ENCODE results near the gene PGBD5. TPM values are rescaled to one million over a fixed set of nuclear protein-coding genes. Genes with fewer than 3 reads are reported as not detected.

PGBD5 gene
- total RNA-seq, 2 experiments from 2014 or later, result not detected

GRCh38 chr1:230337266-230337665 is 88.9 kb downstream of the PGBD5 start:
- TF ChIP-seq CTCF (conservative IDR thresholded peaks at IDR 0.05; ENCODE audit: low read length) (no peak), EZH2phosphoT487 (IDR thresholded peaks at IDR 0.05; ENCODE audit: borderline replicate concordance, low read depth, low read length) (no peak)
- DNase-seq (ENCODE audit: low spot score), result no peak
- Histone ChIP-seq H4K20me1 (ENCODE audit: insufficient read depth, low read length) (no peaks in the 10 kb centered on the region), H3K4me3 (ENCODE audit: low read depth, low read length, poor library complexity, severe bottlenecking) (no peak overlapping the region), H2AFZ (ENCODE audit: low read length) (no peak overlapping the region), H3K9me3 (ENCODE audit: low read length) (no peaks in the 10 kb centered on the region), H3K36me3 (ENCODE audit: insufficient read depth, low read length) (no peaks in the 10 kb centered on the region), H3K9me2 (ENCODE audit: insufficient read depth, low read length) (no peaks in the 10 kb centered on the region), H3K79me2 (ENCODE audit: insufficient read depth, low read depth, low read length) (no peaks in the 10 kb centered on the region), H3K4me1 (ENCODE audit: insufficient read depth, low read length, poor library complexity, severe bottlenecking) (no peaks in the 10 kb centered on the region), H3K27ac (ENCODE audit: low read depth, low read length, poor library complexity, severe bottlenecking) (no peak overlapping the region), H3K4me2 (ENCODE audit: low read length) (no peak overlapping the region)
- no TSS peak for BruUV-seq (replicated peaks)
- ChIA-PET POLR2A (no interaction called here), CTCF (ENCODE audit: unreplicated experiment) (no interaction called here)
- intact Hi-C loops (cut with micrococcal nuclease; ENCODE audit: unreplicated experiment), result no loop called here

GRCh38 chr1:230335861-230336522 is 90.1 kb downstream of the PGBD5 start:
- Histone ChIP-seq H3K36me3 (ENCODE audit: insufficient read depth, low read length) (no peaks in the 10 kb centered on the region), H3K4me3 (ENCODE audit: low read depth, low read length, poor library complexity, severe bottlenecking) (no peak overlapping the region), H3K9me2 (ENCODE audit: insufficient read depth, low read length) (no peaks in the 10 kb centered on the region), H3K4me2 (ENCODE audit: low read length) (no peak overlapping the region), H2AFZ (ENCODE audit: low read length) (no peak overlapping the region), H4K20me1 (ENCODE audit: insufficient read depth, low read length) (no peaks in the 10 kb centered on the region), H3K4me1 (ENCODE audit: insufficient read depth, low read length, poor library complexity, severe bottlenecking) (no peaks in the 10 kb centered on the region), H3K27ac (ENCODE audit: low read depth, low read length, poor library complexity, severe bottlenecking) (no peak overlapping the region), H3K9me3 (ENCODE audit: low read length) (no peaks in the 10 kb centered on the region), H3K79me2 (ENCODE audit: insufficient read depth, low read depth, low read length) (no peaks in the 10 kb centered on the region)
- intact Hi-C loops (cut with micrococcal nuclease; ENCODE audit: unreplicated experiment), result no loop called here
- POLR2A ChIA-PET, result no interaction called here
- no peak for DNase-seq (ENCODE audit: low spot score)
- BruUV-seq (replicated peaks), result no TSS peak
- CTCF ChIA-PET (ENCODE audit: unreplicated experiment), result no interaction called here
- TF ChIP-seq CTCF (conservative IDR thresholded peaks at IDR 0.05; ENCODE audit: low read length) (no peak), EZH2phosphoT487 (IDR thresholded peaks at IDR 0.05; ENCODE audit: borderline replicate concordance, low read depth, low read length) (no peak)

- Histone ChIP-seq H3K36me3 (ENCODE audit: insufficient read depth, low read length) (no peaks in the 10 kb centered on the region), H3K4me1 (ENCODE audit: insufficient read depth, low read length, poor library complexity, severe bottlenecking) (no peaks in the 10 kb centered on the region), H3K9me2 (ENCODE audit: insufficient read depth, low read length) (no peaks in the 10 kb centered on the region), H4K20me1 (ENCODE audit: insufficient read depth, low read length) (no peaks in the 10 kb centered on the region), H3K79me2 (ENCODE audit: insufficient read depth, low read depth, low read length) (no peaks in the 10 kb centered on the region), H3K9me3 (ENCODE audit: low read length) (no peaks in the 10 kb centered on the region), H3K4me3 (ENCODE audit: low read depth, low read length, poor library complexity, severe bottlenecking) (no peak overlapping the region), H3K4me2 (ENCODE audit: low read length) (no peak overlapping the region), H3K27ac (ENCODE audit: low read depth, low read length, poor library complexity, severe bottlenecking) (no peak overlapping the region), H2AFZ (ENCODE audit: low read length) (no peak overlapping the region)
- ChIA-PET POLR2A (no interaction called here), CTCF (ENCODE audit: unreplicated experiment) (no interaction called here)
- no TSS peak for BruUV-seq (replicated peaks)
- no peak for DNase-seq (ENCODE audit: low spot score)
- TF ChIP-seq EZH2phosphoT487 (IDR thresholded peaks at IDR 0.05; ENCODE audit: borderline replicate concordance, low read depth, low read length), result no peak
- no peak for TF ChIP-seq CTCF (conservative IDR thresholded peaks at IDR 0.05; ENCODE audit: low read length)
- intact Hi-C loops (cut with micrococcal nuclease; ENCODE audit: unreplicated experiment), result no loop called here
Observed at GRCh38 chr1:230334447-230334837, 91.7 kb downstream of the PGBD5 start.

Measured in OCI-LY7 (cell line).